Measurements from ENCODE around the gene CAPZA2.

DNA sequence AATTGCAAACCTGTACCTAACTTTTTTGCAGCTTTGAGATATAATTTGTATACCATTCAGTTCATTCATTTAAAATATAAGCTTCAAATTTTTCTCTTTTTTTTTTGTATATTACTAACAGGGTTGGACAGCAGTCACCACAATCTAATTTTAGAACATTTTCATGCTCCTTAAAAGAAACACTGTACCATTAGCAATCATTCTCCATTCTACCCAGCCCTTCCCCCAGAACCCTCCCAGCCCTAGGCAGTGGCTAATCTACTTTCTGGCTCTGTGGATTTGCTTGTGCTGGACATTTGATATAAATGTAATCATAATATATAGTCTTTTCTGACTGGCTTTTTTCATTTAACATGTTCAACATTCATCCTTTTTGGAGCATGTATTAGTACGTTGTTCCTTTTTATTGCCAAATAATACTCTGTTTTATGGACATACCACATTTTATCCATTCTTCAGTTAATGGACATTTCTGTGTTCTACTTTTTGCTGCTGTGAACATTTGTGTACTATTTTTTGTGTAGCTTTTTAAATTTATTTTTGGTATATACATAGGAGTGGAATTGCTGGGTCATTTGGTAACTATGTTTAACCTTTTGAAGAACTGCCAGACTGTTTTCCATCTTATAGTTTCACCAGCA is 50.0 kb downstream of the CAPZA2 start:
- TF ChIP-seq, protein P1, sequence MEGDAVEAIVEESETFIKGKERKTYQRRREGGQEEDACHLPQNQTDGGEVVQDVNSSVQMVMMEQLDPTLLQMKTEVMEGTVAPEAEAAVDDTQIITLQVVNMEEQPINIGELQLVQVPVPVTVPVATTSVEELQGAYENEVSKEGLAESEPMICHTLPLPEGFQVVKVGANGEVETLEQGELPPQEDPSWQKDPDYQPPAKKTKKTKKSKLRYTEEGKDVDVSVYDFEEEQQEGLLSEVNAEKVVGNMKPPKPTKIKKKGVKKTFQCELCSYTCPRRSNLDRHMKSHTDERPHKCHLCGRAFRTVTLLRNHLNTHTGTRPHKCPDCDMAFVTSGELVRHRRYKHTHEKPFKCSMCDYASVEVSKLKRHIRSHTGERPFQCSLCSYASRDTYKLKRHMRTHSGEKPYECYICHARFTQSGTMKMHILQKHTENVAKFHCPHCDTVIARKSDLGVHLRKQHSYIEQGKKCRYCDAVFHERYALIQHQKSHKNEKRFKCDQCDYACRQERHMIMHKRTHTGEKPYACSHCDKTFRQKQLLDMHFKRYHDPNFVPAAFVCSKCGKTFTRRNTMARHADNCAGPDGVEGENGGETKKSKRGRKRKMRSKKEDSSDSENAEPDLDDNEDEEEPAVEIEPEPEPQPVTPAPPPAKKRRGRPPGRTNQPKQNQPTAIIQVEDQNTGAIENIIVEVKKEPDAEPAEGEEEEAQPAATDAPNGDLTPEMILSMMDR (IDR thresholded peaks at IDR 0.05), result no peak
- no peak for TF ChIP-seq POLR2AphosphoS5 (IDR thresholded peaks at IDR 0.05)
- TF ChIP-seq POLR2A (IDR thresholded peaks at IDR 0.05), result no peak

Measured in upper lobe of left lung (tissue), 4 donors.